HCT116 (cell line): ENCODE measurements around the gene RAB40C. TPM values are rescaled to one million over a fixed set of nuclear protein-coding genes. Genes with fewer than 3 reads are reported as not detected.

Experiments used
- ATAC-seq: fragments of 200-7000 bp; cut with Tn5 transposase; 2 replicates; pipeline ENCODE4 v1.9.1; 2020; ENCODE audit warnings: mild to moderate bottlenecking, moderate library complexity
- BruUV-seq: library from RNA; stranded (reverse); fragments of 400-500 nt; replicated peaks from 2 replicates; lab custom pipeline; 2021; lab: Mats Ljungman, UMichigan
- CTCF ChIA-PET: fragments of 300-600 bp; sonication (Branson Sonifier 250); formaldehyde crosslinking; loops from one replicate; lab custom pipeline; 2021; ENCODE audit warnings: antibody characterized with exemption; lab: Charles Lee
- POLR2A ChIA-PET: fragments of 300-600, 350-600 bp; sonication (Branson Sonifier 250); formaldehyde crosslinking; loops from one replicate; lab custom pipeline; 2021; ENCODE audit warnings: antibody characterized with exemption; lab: Charles Lee
- RAD21 ChIA-PET, 2 experiments: fragments of 300-600 bp; sonication (Branson Sonifier 250); formaldehyde crosslinking; loops; one replicate each; lab custom pipeline; 2023; ENCODE audit warnings: low total read pairs in 2 of 2; ENCODE audit not compliant: uncharacterized antibody in 2 of 2, unreplicated experiment in 2 of 2, low non-redundant PET in 1 of 2; lab: Charles Lee
- DNase-seq: peaks from one replicate; pipeline ENCODE4 v3.0.0-alpha.2; 2010; ENCODE audit warnings: low read depth, low spot score
- H2AFZ ChIP-seq: fragments of 200-600 bp; shearing (Covaris generic), sonication (generic); 2 replicates; pipeline ENCODE4 v1.6.1; 2017; ENCODE audit warnings: low read depth, mixed run types, mixed read lengths, antibody characterized with exemption, low read length; ENCODE audit not compliant: poor library complexity, severe bottlenecking
- H3K27ac ChIP-seq: 2 replicates; pipeline ENCODE4 v1.5.1; 2012; ENCODE audit warnings: low read depth, low read length
- H3K27me3 ChIP-seq: fragments of 200-600 bp; sonication (generic); 2 replicates; pipeline ENCODE4 v1.6.1; 2016; ENCODE audit warnings: mixed run types, low read length, mixed read lengths; ENCODE audit not compliant: insufficient read depth
- H3K36me3 ChIP-seq, 2 experiments: fragments of 200-500 bp in 1 of 2; fragments of 200-600 bp in 1 of 2; sonication (Bioruptor generic) in 1 of 2; sonication (generic) in 1 of 2; 2 replicates each; pipeline versions ENCODE4 v1.5.1 to v1.6.1; 2014 to 2016; ENCODE audit warnings: low read length in 2 of 2, inconsistent platforms in 1 of 2, mixed read lengths in 1 of 2, mixed run types in 1 of 2; ENCODE audit not compliant: insufficient read depth in 2 of 2, control insufficient read depth in 1 of 2
- H3K4me1 ChIP-seq, 2 experiments: fragments of 200-600 bp in 1 of 2; sonication (generic) in 1 of 2; 2 replicates each; pipeline versions ENCODE4 v1.5.1 to v1.6.1; 2012 to 2017; ENCODE audit warnings: low read length in 2 of 2, inconsistent platforms in 1 of 2, mild to moderate bottlenecking in 1 of 2, mixed read lengths in 1 of 2, mixed run types in 1 of 2, moderate library complexity in 1 of 2; ENCODE audit not compliant: insufficient read depth in 2 of 2, control insufficient read depth in 1 of 2
- H3K4me2 ChIP-seq: fragments of 200-600 bp; sonication (generic); 2 replicates; pipeline ENCODE4 v1.6.1; 2017; ENCODE audit warnings: mixed run types, low read length, mixed read lengths
- H3K4me3 ChIP-seq, 2 experiments: fragments of 200-600 bp in 1 of 2; sonication (generic) in 1 of 2; replicated peaks in 1 of 2; 2 replicates each; pipeline ENCODE4 v1.5.1; 2011 to 2016; ENCODE audit warnings: low read length in 2 of 2, control low read depth in 1 of 2, low read depth in 1 of 2, mild to moderate bottlenecking in 1 of 2, mixed read lengths in 1 of 2, mixed run types in 1 of 2
- H3K79me2 ChIP-seq: fragments of 200-600 bp; sonication (generic); 2 replicates; pipeline ENCODE4 v1.6.1; 2017; ENCODE audit warnings: mild to moderate bottlenecking, mixed run types, low read length, moderate library complexity, mixed read lengths; ENCODE audit not compliant: insufficient read depth
- H3K9ac ChIP-seq: fragments of 200-600 bp; sonication (generic); 2 replicates; pipeline ENCODE4 v1.6.1; 2016; ENCODE audit warnings: low read length, mixed read lengths
- H3K9me2 ChIP-seq: fragments of 200-600 bp; sonication (generic), shearing (Covaris generic); 2 replicates; pipeline ENCODE4 v1.6.1; 2017; ENCODE audit warnings: mixed run types, mild to moderate bottlenecking, moderate library complexity; ENCODE audit not compliant: insufficient read depth
- H3K9me3 ChIP-seq, 2 experiments: fragments of 200-500 bp in 1 of 2; fragments of 200-600 bp in 1 of 2; sonication (Bioruptor generic) in 1 of 2; sonication (generic) in 1 of 2; 2 replicates each; pipeline ENCODE4 v1.6.1; 2014 to 2017; ENCODE audit warnings: low read length in 2 of 2, mixed read lengths in 2 of 2, inconsistent platforms in 1 of 2, low read depth in 1 of 2, mild to moderate bottlenecking in 1 of 2, mixed run types in 1 of 2, moderate library complexity in 1 of 2; ENCODE audit not compliant: control insufficient read depth in 1 of 2, insufficient read depth in 1 of 2
- H4K20me1 ChIP-seq: fragments of 200-600 bp; sonication (generic), shearing (Covaris generic); 2 replicates; pipeline ENCODE4 v1.6.1; 2017; ENCODE audit warnings: mixed run types, mild to moderate bottlenecking, moderate library complexity; ENCODE audit not compliant: insufficient read depth
- CBX3 ChIP-seq: IDR thresholded peaks from 2 replicates; pipeline ENCODE4 v1.6.1; 2012; ENCODE audit warnings: low read depth
- CEBPB ChIP-seq: IDR thresholded peaks from 2 replicates; pipeline ENCODE4 v1.6.1; 2012; ENCODE audit warnings: low read depth
- EGR1 ChIP-seq: IDR thresholded peaks from 2 replicates; pipeline ENCODE4 v1.6.1; 2012; ENCODE audit warnings: low read depth
- ELF1 ChIP-seq: IDR thresholded peaks from 2 replicates; pipeline ENCODE4 v1.6.1; 2012; ENCODE audit warnings: low read depth, borderline replicate concordance
- EZH2 ChIP-seq: fragments of 200-600 bp; sonication (generic); IDR thresholded peaks from 2 replicates; pipeline ENCODE4 v1.6.1; 2017; ENCODE audit warnings: antibody characterized with exemption, mixed run types
- EZH2phosphoT487 ChIP-seq: fragments of 200-600 bp; IDR thresholded peaks from 2 replicates; pipeline ENCODE4 v1.6.1; 2018; ENCODE audit warnings: antibody characterized with exemption, borderline replicate concordance
- FOSL1 ChIP-seq: IDR thresholded peaks from 2 replicates; pipeline ENCODE4 v1.6.1; 2012; ENCODE audit warnings: low read depth
- JUND ChIP-seq: IDR thresholded peaks from 2 replicates; pipeline ENCODE4 v1.6.1; 2012
- MAX ChIP-seq: IDR thresholded peaks from 2 replicates; pipeline ENCODE4 v1.6.1; 2012
- POLR2A ChIP-seq: IDR thresholded peaks from 2 replicates; pipeline ENCODE4 v1.7.0; 2011; ENCODE audit warnings: borderline replicate concordance; ENCODE audit not compliant: insufficient read depth, insufficient read length; ENCODE audit errors: extremely low read depth
- POLR2AphosphoS5 ChIP-seq: IDR thresholded peaks from 2 replicates; pipeline ENCODE4 v1.6.1; 2011; ENCODE audit warnings: mild to moderate bottlenecking, low read depth, low read length, moderate library complexity
- SIN3A ChIP-seq: IDR thresholded peaks from 2 replicates; pipeline ENCODE4 v1.6.1; 2012; ENCODE audit warnings: low read depth
- SP1 ChIP-seq: IDR thresholded peaks from 2 replicates; pipeline ENCODE4 v1.6.1; 2012; ENCODE audit warnings: low read depth
- SRF ChIP-seq: IDR thresholded peaks from 2 replicates; pipeline ENCODE4 v1.6.1; 2012; ENCODE audit warnings: low read depth
- TCF7L2 ChIP-seq: IDR thresholded peaks from 2 replicates; pipeline ENCODE4 v1.7.0; 2011; ENCODE audit warnings: borderline replicate concordance, inconsistent platforms; ENCODE audit not compliant: insufficient read depth, insufficient read length; ENCODE audit errors: extremely low read depth
- YY1 ChIP-seq: IDR thresholded peaks from 2 replicates; pipeline ENCODE4 v1.6.1; 2011; ENCODE audit warnings: low read length, low read depth, moderate library complexity, mild to moderate bottlenecking; ENCODE audit not compliant: insufficient replicate concordance; ENCODE audit errors: extremely low read depth
- ZFX ChIP-seq: fragments of 450-650 bp; IDR thresholded peaks from 2 replicates; pipeline ENCODE4 v1.6.1; 2017
- intact Hi-C: fragments of 100-400 bp; cut with micrococcal nuclease; formaldehyde crosslinking; loops from 2 replicates; pipeline ENCODE4 v1.10.0; 2022
- total RNA-seq: library from RNA; stranded (reverse); gene quantifications from one replicate; pipeline ENCODE4 v1.2.1, GENCODE V29; 2021; ENCODE audit not compliant: unreplicated experiment
- TF ChIP-seq, protein P1 (sequence below), 3 experiments: fragments of 200-600 bp in 1 of 3; sonication (generic) in 1 of 3; IDR thresholded peaks in 2 of 3; conservative IDR thresholded peaks in 1 of 3; 2 replicates each; pipeline ENCODE4 v1.5.1; 2012 to 2017; ENCODE audit warnings: low read depth in 2 of 3, low read length in 2 of 3, antibody characterized with exemption in 1 of 3, borderline replicate concordance in 1 of 3, control low read depth in 1 of 3, mild to moderate bottlenecking in 1 of 3, mixed read lengths in 1 of 3, mixed run types in 1 of 3, moderate library complexity in 1 of 3; ENCODE audit not compliant: insufficient read depth in 1 of 3
- TF ChIP-seq, protein P2 (sequence below): IDR thresholded peaks from 2 replicates; pipeline ENCODE4 v1.6.1; 2012; ENCODE audit warnings: low read depth
- TF ChIP-seq, protein P3 (sequence below): IDR thresholded peaks from 2 replicates; pipeline ENCODE4 v1.6.1; 2012

RAB40C gene
- total RNA-seq, 1 experiment from 2014 or later = 14.1 TPM

DNA sequence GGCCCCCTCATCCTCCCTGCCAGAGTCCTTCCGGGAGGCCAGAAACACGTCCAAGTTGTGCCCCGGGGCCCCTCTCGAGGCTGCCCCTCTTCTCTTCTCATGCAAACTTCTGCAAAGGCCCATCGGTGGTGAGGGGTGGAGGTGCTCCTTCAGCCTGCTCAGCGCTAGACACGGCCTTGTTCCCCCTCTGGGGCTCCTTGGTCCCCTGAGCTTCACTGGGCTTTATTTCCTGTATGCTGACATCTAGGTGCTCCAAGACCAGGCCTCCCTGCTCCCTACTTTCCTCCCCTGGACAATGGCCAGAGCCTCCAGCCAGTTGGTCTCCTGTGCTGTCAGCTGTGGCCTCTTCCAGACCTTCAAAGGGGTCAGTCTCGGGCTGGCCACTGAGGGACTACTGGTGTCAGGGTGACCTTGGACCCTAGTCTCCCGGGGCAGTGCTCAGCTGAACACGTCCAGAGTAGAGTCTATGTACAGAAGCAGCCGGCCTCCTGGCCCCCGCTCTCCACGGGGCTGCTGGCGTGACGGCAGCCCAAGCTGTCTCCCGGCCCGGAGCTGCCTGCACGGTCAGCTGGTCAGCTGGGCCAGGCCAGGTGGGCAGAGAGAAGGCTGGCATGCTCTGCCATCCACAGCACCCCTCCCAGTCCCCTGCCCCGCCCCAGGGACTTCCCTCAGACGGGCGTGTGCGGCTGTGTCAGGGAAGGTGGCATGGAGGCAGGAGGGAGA lies 31.4 kb upstream of the RAB40C start:
- Histone ChIP-seq H3K79me2 (no peaks in the 10 kb centered on the region), H3K9me2 (no peaks in the 10 kb centered on the region), H3K4me3 (no peak overlapping the region), H3K4me2 (no peak overlapping the region), H3K9me3 (no peaks in the 10 kb centered on the region), H4K20me1 (no peaks in the 10 kb centered on the region), H3K27ac (no peak overlapping the region), H3K9ac (no peak overlapping the region), H3K4me1 (no peaks in the 10 kb centered on the region), H2AFZ (no peak overlapping the region), H3K27me3 (no peaks in the 10 kb centered on the region), H3K36me3 (no peaks in the 10 kb centered on the region)
- no TSS peak for BruUV-seq
- CTCF ChIA-PET = no interaction called here
- ATAC-seq = no peak
- intact Hi-C loops = no loop called here
- POLR2A ChIA-PET = no interaction called here
- RAD21 ChIA-PET = no interaction called here
- TF ChIP-seq SIN3A (no peak), YY1 (no peak), CEBPB (no peak), EGR1 (no peak), EZH2 (no peak), SRF (no peak), JUND (no peak), TCF7L2 (no peak), POLR2AphosphoS5 (no peak), FOSL1 (no peak), MAX (no peak), POLR2A (no peak), SP1 (no peak), EZH2phosphoT487 (no peak), ELF1 (no peak), CBX3 (no peak), ZFX (no peak)
- TF ChIP-seq, protein P1, sequence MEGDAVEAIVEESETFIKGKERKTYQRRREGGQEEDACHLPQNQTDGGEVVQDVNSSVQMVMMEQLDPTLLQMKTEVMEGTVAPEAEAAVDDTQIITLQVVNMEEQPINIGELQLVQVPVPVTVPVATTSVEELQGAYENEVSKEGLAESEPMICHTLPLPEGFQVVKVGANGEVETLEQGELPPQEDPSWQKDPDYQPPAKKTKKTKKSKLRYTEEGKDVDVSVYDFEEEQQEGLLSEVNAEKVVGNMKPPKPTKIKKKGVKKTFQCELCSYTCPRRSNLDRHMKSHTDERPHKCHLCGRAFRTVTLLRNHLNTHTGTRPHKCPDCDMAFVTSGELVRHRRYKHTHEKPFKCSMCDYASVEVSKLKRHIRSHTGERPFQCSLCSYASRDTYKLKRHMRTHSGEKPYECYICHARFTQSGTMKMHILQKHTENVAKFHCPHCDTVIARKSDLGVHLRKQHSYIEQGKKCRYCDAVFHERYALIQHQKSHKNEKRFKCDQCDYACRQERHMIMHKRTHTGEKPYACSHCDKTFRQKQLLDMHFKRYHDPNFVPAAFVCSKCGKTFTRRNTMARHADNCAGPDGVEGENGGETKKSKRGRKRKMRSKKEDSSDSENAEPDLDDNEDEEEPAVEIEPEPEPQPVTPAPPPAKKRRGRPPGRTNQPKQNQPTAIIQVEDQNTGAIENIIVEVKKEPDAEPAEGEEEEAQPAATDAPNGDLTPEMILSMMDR (IDR thresholded peaks at IDR 0.05 in 2 of 3, conservative IDR thresholded peaks at IDR 0.05 in 1 of 3; ENCODE audit: borderline replicate concordance in 1 of 3, insufficient read depth in 1 of 3, low read depth in 2 of 3, low read length in 2 of 3) = no peak
- TF ChIP-seq, protein P2, sequence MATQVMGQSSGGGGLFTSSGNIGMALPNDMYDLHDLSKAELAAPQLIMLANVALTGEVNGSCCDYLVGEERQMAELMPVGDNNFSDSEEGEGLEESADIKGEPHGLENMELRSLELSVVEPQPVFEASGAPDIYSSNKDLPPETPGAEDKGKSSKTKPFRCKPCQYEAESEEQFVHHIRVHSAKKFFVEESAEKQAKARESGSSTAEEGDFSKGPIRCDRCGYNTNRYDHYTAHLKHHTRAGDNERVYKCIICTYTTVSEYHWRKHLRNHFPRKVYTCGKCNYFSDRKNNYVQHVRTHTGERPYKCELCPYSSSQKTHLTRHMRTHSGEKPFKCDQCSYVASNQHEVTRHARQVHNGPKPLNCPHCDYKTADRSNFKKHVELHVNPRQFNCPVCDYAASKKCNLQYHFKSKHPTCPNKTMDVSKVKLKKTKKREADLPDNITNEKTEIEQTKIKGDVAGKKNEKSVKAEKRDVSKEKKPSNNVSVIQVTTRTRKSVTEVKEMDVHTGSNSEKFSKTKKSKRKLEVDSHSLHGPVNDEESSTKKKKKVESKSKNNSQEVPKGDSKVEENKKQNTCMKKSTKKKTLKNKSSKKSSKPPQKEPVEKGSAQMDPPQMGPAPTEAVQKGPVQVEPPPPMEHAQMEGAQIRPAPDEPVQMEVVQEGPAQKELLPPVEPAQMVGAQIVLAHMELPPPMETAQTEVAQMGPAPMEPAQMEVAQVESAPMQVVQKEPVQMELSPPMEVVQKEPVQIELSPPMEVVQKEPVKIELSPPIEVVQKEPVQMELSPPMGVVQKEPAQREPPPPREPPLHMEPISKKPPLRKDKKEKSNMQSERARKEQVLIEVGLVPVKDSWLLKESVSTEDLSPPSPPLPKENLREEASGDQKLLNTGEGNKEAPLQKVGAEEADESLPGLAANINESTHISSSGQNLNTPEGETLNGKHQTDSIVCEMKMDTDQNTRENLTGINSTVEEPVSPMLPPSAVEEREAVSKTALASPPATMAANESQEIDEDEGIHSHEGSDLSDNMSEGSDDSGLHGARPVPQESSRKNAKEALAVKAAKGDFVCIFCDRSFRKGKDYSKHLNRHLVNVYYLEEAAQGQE = no peak
- TF ChIP-seq, protein P3, sequence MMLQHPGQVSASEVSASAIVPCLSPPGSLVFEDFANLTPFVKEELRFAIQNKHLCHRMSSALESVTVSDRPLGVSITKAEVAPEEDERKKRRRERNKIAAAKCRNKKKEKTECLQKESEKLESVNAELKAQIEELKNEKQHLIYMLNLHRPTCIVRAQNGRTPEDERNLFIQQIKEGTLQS = no peak
- DNase-seq = no peak
